PC-9 (cell line): ENCODE results near the gene MCAT. TPM values are rescaled to one million over a fixed set of nuclear protein-coding genes. Genes with fewer than 3 reads are reported as not detected.

Source experiments
- BruUV-seq: library from RNA; stranded (reverse); fragments of 400-500 nt; replicated peaks from 2 replicates; lab custom pipeline; 2021; lab: Mats Ljungman, UMichigan
- CTCF ChIA-PET: fragments of 300-600 bp; sonication (Branson Sonifier 250); formaldehyde crosslinking; loops from one replicate; lab custom pipeline; 2022; ENCODE audit warnings: antibody characterized with exemption; lab: Charles Lee
- POLR2A ChIA-PET: fragments of 300-600 bp; sonication (Branson Sonifier 250); formaldehyde crosslinking; loops from one replicate; lab custom pipeline; 2022; ENCODE audit warnings: antibody characterized with exemption; ENCODE audit not compliant: unreplicated experiment; lab: Charles Lee
- DNase-seq, 2 experiments: peaks; one replicate each; pipeline versions ENCODE4 v3.0.0 to v3.0.0-alpha.2; 2015 to 2022; ENCODE audit warnings: mixed read lengths in 1 of 2
- H2AFZ ChIP-seq: fragments of 200-600 bp; sonication (generic); 2 replicates; pipeline ENCODE4 v1.8.1; 2017; ENCODE audit warnings: antibody characterized with exemption
- H3F3A ChIP-seq: fragments of 200-600 bp; sonication (generic); 2 replicates; pipeline ENCODE4 v1.8.1; 2017; ENCODE audit warnings: antibody characterized with exemption, mild to moderate bottlenecking, low read depth; ENCODE audit not compliant: insufficient read depth
- H3K27ac ChIP-seq: fragments of 200-600 bp; sonication (generic); 2 replicates; pipeline ENCODE4 v1.6.1; 2016; ENCODE audit warnings: mixed run types
- H3K27me3 ChIP-seq: fragments of 200-600 bp; sonication (generic); 2 replicates; pipeline ENCODE4 v1.6.1; 2016; ENCODE audit warnings: low read depth, mixed run types; ENCODE audit not compliant: insufficient read depth
- H3K36me3 ChIP-seq: fragments of 200-600 bp; sonication (generic); 2 replicates; pipeline ENCODE4 v1.6.1; 2016; ENCODE audit warnings: low read depth, mixed run types
- H3K4me1 ChIP-seq: fragments of 200-600 bp; sonication (generic); replicated peaks from 2 replicates; pipeline ENCODE4 v1.6.1; 2016; ENCODE audit warnings: mixed run types; ENCODE audit not compliant: insufficient read depth
- H3K4me2 ChIP-seq: fragments of 200-600 bp; sonication (generic); 2 replicates; pipeline ENCODE4 v1.6.1; 2017; ENCODE audit warnings: mixed run types
- H3K4me3 ChIP-seq: fragments of 200-600 bp; sonication (generic); 2 replicates; pipeline ENCODE4 v1.6.1; 2016; ENCODE audit warnings: mixed run types
- H3K79me2 ChIP-seq: fragments of 200-600 bp; sonication (generic); 2 replicates; pipeline ENCODE4 v1.6.1; 2017; ENCODE audit warnings: low read depth, mixed run types
- H3K9me2 ChIP-seq: fragments of 200-600 bp; sonication (generic); 2 replicates; pipeline ENCODE4 v1.8.1; 2017; ENCODE audit warnings: mild to moderate bottlenecking; ENCODE audit not compliant: insufficient read depth
- H3K9me3 ChIP-seq: fragments of 200-600 bp; sonication (generic); 2 replicates; pipeline ENCODE4 v1.8.1; 2016; ENCODE audit warnings: low read depth; ENCODE audit not compliant: insufficient read depth
- H4K20me1 ChIP-seq: fragments of 200-600 bp; sonication (generic); 2 replicates; pipeline ENCODE4 v1.8.1; 2017; ENCODE audit not compliant: insufficient read depth
- CTCF ChIP-seq: fragments of 200-600 bp; sonication (generic); conservative IDR thresholded peaks from 2 replicates; pipeline ENCODE4 v1.6.1; 2017; ENCODE audit warnings: mixed run types, antibody characterized with exemption, mild to moderate bottlenecking, moderate library complexity
- EZH2 ChIP-seq: fragments of 200-600 bp; sonication (generic); IDR thresholded peaks from 2 replicates; pipeline ENCODE4 v1.8.0; 2017; ENCODE audit warnings: antibody characterized with exemption, low read depth
- intact Hi-C: fragments of 100-400 bp; cut with micrococcal nuclease; formaldehyde crosslinking; loops from one replicate; pipeline ENCODE4 v1.10.0; 2022; ENCODE audit not compliant: unreplicated experiment
- total RNA-seq: library from RNA; stranded (reverse); gene quantifications from 2 replicates; pipeline ENCODE4 v1.2.3, GENCODE V29; 2021

Gene MCAT
- total RNA-seq, 1 experiment from 2014 or later: 31.4 TPM

GRCh38 chr22:43155789-43156188 lies 12.6 kb upstream of the MCAT start:
- TF ChIP-seq EZH2 (no peak), CTCF (no peak)
- Histone ChIP-seq H4K20me1 (peaks cover 38% of the 10 kb centered on the region), H3K79me2 (peaks cover 51% of the 10 kb centered on the region), H3K9me2 (no peaks in the 10 kb centered on the region), H3K27me3 (no peaks in the 10 kb centered on the region), H3K4me2 (no peak overlapping the region), H3F3A (peaks cover 6% of the 10 kb centered on the region; the same call in 1 of the 2 replicates), H3K4me3 (no peak overlapping the region), H3K4me1 (peaks cover 19% of the 10 kb centered on the region), H2AFZ (no peak overlapping the region), H3K9me3 (no peaks in the 10 kb centered on the region), H3K36me3 (peaks cover 4% of the 10 kb centered on the region; the same call in 1 of the 2 replicates), H3K27ac (no peak overlapping the region)
- intact Hi-C loops: no loop called here
- CTCF ChIA-PET: interaction anchor here (0.6 kb wide), 1 partner anchor 30 kb away, joined by 9 read pairs; no protein-coding TSS in a partner anchor
- POLR2A ChIA-PET: interaction anchor here (0.6 kb wide), 1 partner anchor 236 kb away, joined by 8 read pairs; no protein-coding TSS in a partner anchor
- peak in 1 of 2 experiments; percentile 26 for DNase-seq
- BruUV-seq: no TSS peak

- CTCF ChIA-PET: no interaction called here
These were observed 11.8 kb upstream of the MCAT start for GRCh38 chr22:43154887-43155536.

GRCh38 chr22:43153899-43154298 lies 10.7 kb upstream of the MCAT start:
- TF ChIP-seq CTCF (no peak), EZH2 (no peak)
- H3K9me3 ChIP-seq: no peaks in the 10 kb centered on the region
- no peaks in the 10 kb centered on the region for H3K36me3 ChIP-seq
- POLR2A ChIA-PET: no interaction called here
- H3K79me2 ChIP-seq: peaks cover 51% of the 10 kb centered on the region
- peaks cover 20% of the 10 kb centered on the region for H3K4me1 ChIP-seq
- no peak overlapping the region; the same call in 1 of the 2 replicates for H3K4me3 ChIP-seq
- H2AFZ ChIP-seq: no peak overlapping the region
- H3K4me2 ChIP-seq: peak overlapping the region; percentile 57
- no peak overlapping the region for H3K27ac ChIP-seq
- CTCF ChIA-PET: no interaction called here
- BruUV-seq: no TSS peak
- no peaks in the 10 kb centered on the region for H3K9me2 ChIP-seq
- peaks cover 21% of the 10 kb centered on the region for H4K20me1 ChIP-seq
- peaks cover 14% of the 10 kb centered on the region for H3F3A ChIP-seq
- DNase-seq: peak in 1 of 2 experiments; percentile 10
- H3K27me3 ChIP-seq: no peaks in the 10 kb centered on the region
- intact Hi-C loops: loop anchor here (5.0 kb wide), 1 partner anchor 33 kb away; the partner anchor contains the start of gene TTLL12

More at GRCh38 chr22:43154887-43155536, 11.8 kb upstream of the MCAT start:
- TF ChIP-seq EZH2 (no peak), CTCF (no peak)
- Histone ChIP-seq H3K79me2 (peaks cover 51% of the 10 kb centered on the region), H2AFZ (no peak overlapping the region), H3K4me1 (peaks cover 20% of the 10 kb centered on the region), H3K36me3 (peaks cover 4% of the 10 kb centered on the region; the same call in 1 of the 2 replicates), H3K9me3 (no peaks in the 10 kb centered on the region), H3F3A (peaks cover 10% of the 10 kb centered on the region; the same call in 1 of the 2 replicates), H4K20me1 (peaks cover 30% of the 10 kb centered on the region), H3K9me2 (no peaks in the 10 kb centered on the region), H3K4me2 (no peak overlapping the region), H3K27ac (no peak overlapping the region), H3K4me3 (no peak overlapping the region), H3K27me3 (no peaks in the 10 kb centered on the region)
- no TSS peak for BruUV-seq
- no peak for DNase-seq
- intact Hi-C loops: loop anchor here (5.0 kb wide), 1 partner anchor 32 kb away; the partner anchor contains the start of gene TTLL12
- POLR2A ChIA-PET: interaction anchor here (0.6 kb wide), 1 partner anchor 235 kb away, joined by 8 read pairs; no protein-coding TSS in a partner anchor
